ENCODE data around the gene SETBP1.

SETBP1 gene

GRCh38 chr18:44733069-44733753, 52.5 kb downstream of the SETBP1 start:
- DNase-seq, result no peak

GRCh38 chr18:44733754-44734465, 53.2 kb downstream of the SETBP1 start:
- DNase-seq, result no peak

GRCh38 chr18:44735096-44735495, 54.4 kb downstream of the SETBP1 start:
- no peak for DNase-seq

- DNase-seq, result no peak
Observed at GRCh38 chr18:44736664-44737380, 56.1 kb downstream of the SETBP1 start.

- no peak for DNase-seq
Observed at GRCh38 chr18:44737623-44738022, 56.9 kb downstream of the SETBP1 start.

- no peak for DNase-seq
Observed at GRCh38 chr18:44740000-44740399, 59.3 kb downstream of the SETBP1 start.

- no peak for DNase-seq
Observed at GRCh38 chr18:44741085-44741484, 60.4 kb downstream of the SETBP1 start.

GRCh38 chr18:44741511-44741910, 60.8 kb downstream of the SETBP1 start:
- DNase-seq, result peak; percentile 71

GRCh38 chr18:44742126-44742525, 61.4 kb downstream of the SETBP1 start:
- no peak for DNase-seq

GRCh38 chr18:44742718-44743311, 62.1 kb downstream of the SETBP1 start:
- peak; percentile 86 for DNase-seq

- no peak for DNase-seq
Observed at GRCh38 chr18:44743631-44744030, 62.9 kb downstream of the SETBP1 start.

GRCh38 chr18:44744161-44745121, 63.8 kb downstream of the SETBP1 start:
- peak; percentile 34 for DNase-seq

GRCh38 chr18:44747157-44747556, 66.5 kb downstream of the SETBP1 start:
- DNase-seq, result no peak

GRCh38 chr18:44748582-44748981, 67.9 kb downstream of the SETBP1 start:
- no peak for DNase-seq

- DNase-seq, result no peak
Observed at GRCh38 chr18:44750774-44751173, 70.1 kb downstream of the SETBP1 start.

GRCh38 chr18:44754567-44754966, 73.9 kb downstream of the SETBP1 start:
- no peak for DNase-seq

GRCh38 chr18:44758861-44759631, 78.4 kb downstream of the SETBP1 start:
- DNase-seq, result no peak

GRCh38 chr18:44759925-44760342, 79.2 kb downstream of the SETBP1 start:
- DNase-seq, result no peak

- no peak for DNase-seq
Observed at GRCh38 chr18:44761812-44762211, 81.1 kb downstream of the SETBP1 start.

GRCh38 chr18:44763327-44763726, 82.6 kb downstream of the SETBP1 start:
- DNase-seq, result no peak

GRCh38 chr18:44764863-44765262, 84.2 kb downstream of the SETBP1 start:
- no peak for DNase-seq

Measured in right hindlimb (tissue), 1 donor.